Measurements from ENCODE around the gene NCR3LG1. TPM values are rescaled to one million over a fixed set of nuclear protein-coding genes. Genes with fewer than 3 reads are reported as not detected.

NCR3LG1 gene
- total and polyA plus RNA-seq, 9 of the 15 experiments (the other 6 are each of a cell fraction or from before 2014, with no cell fraction given), result 4.1 to 39.8 (median 25.1) TPM

DNA sequence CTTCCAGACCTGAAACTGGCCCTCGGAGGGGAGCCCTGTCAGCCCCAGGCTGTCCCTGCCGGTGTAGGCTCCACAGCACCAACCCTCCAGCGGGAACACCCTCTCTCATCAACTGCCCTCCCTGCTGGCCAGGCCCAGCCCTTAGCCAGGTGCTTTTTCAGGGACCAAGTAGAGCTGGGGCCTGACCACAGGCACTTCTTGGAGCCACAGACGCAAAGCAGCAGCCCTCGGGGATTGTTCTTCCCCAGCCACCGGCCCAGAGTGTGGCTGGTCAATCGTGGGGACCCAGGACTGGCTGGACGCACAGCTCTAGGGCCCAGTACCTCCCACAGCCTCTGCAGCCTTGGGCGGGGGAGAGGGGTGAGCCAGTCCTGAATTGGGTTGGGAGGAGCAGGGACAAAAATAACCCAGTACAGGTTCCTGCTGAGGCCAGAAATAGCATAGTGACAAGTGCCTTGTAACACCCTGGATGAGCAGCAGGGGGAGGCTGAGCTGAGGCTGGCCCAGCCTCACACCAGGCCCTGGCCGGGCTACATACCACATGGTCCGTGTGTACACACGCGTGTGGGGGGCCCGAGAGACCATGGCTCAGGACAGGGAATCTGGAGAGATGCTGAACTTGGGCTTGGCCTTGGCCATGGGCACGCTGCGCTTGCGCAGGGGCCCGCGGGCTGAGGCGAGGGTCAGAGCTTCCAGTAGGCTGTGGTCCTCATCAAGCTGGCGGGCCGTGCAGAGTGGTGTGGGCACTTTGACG, 34.9 kb downstream of the NCR3LG1 start:
- ATAC-seq (peak; percentile 86), DNase-seq (ENCODE audit: extremely low read depth in 1 of 4, low spot score in 3 of 4) (peak; percentile 67 to 81 (median 69)), FAIRE-seq (peak; percentile 93)
- Histone ChIP-seq H3K4me1 (replicated peaks in 1 of 2; ENCODE audit: control insufficient read depth in 2 of 2, insufficient read depth in 2 of 2, low read length in 2 of 2) (peaks cover 2 to 36% of the 10 kb centered on the region in 2 experiments; a peak in 3 of 5 replicates), H3K79me2 (ENCODE audit: control insufficient read depth, insufficient read depth, low read length) (no peaks in the 10 kb centered on the region), H3K4me2 (ENCODE audit: insufficient read depth, low read length) (no peak overlapping the region), H2AFZ (ENCODE audit: low read depth, low read length) (peak overlapping the region; percentile 60), H3K9me3 (replicated peaks; ENCODE audit: control insufficient read depth, insufficient read depth, low read depth, low read length) (no peaks in the 10 kb centered on the region), H3K4me3 (no peak overlapping the region), H3K9ac (ENCODE audit: insufficient read depth in 1 of 2, low read depth in 2 of 2, low read length in 2 of 2) (peak overlapping the region in 1 of 2 experiments; percentile 82; a peak in 2 of 4 replicates), H3K27me3 (ENCODE audit: control insufficient read depth in 2 of 2, insufficient read depth in 2 of 2, low read length in 2 of 2) (peaks cover 0 to 4% of the 10 kb centered on the region in 2 experiments; a peak in 1 of 5 replicates), H3K27ac (ENCODE audit: extremely low read depth, low read depth, low read length) (no peak overlapping the region), H3K36me3 (ENCODE audit: control insufficient read depth, insufficient read depth, low read length) (no peaks in the 10 kb centered on the region), H3K9me1 (ENCODE audit: control insufficient read depth, insufficient read depth, low read length) (peaks cover 5% of the 10 kb centered on the region), H4K20me1 (replicated peaks; ENCODE audit: control insufficient read depth, insufficient read depth, low read length) (peaks cover 11% of the 10 kb centered on the region)
- ChIA-PET POLR2A (no interaction called here), CTCF (ENCODE audit: low intra/inter-chr PET ratio) (interaction anchor here (0.6 to 1.9 kb wide), 3 partner anchors 118 to 142 kb away, joined by 3 to 12 read pairs (median 3); no protein-coding TSS in a partner anchor)
- in situ Hi-C loops (cut with MboI), result no loop called here
- BruUV-seq (replicated peaks), result no TSS peak
- WGBS (ENCODE audit: insufficient coverage, low coverage, missing lambda C conversion rate), result 46% methylated on average over 22 of the region's 23 CpGs
- intact Hi-C loops (cut with micrococcal nuclease), result loop anchor here (1.0 to 5.0 kb wide), 3 partner anchors 85 to 439 kb away; no protein-coding TSS in a partner anchor
- TF ChIP-seq FOSL1 (tag; conservative IDR thresholded peaks at IDR 0.05) (no peak), BDP1 (IDR thresholded peaks at IDR 0.05; ENCODE audit: insufficient read depth, insufficient read length) (no peak), MAFK (IDR thresholded peaks at IDR 0.05; ENCODE audit: low read length) (no peak), RAD21 (CRISPR knock-in tag; conservative IDR thresholded peaks at IDR 0.05 in 1 of 2, IDR thresholded peaks at IDR 0.05 in 1 of 2) (peak; percentile 39 to 78; a peak in 3 of 4 replicates), HOXB6 (CRISPR knock-in tag; IDR thresholded peaks at IDR 0.05; ENCODE audit: borderline replicate concordance) (no peak), PPARD (CRISPR knock-in tag; IDR thresholded peaks at IDR 0.05) (no peak), CBFB (CRISPR knock-in tag; IDR thresholded peaks at IDR 0.05) (0 out of 2 replicates have a peak, but pooled peaks have one; percentile 38), ZNF165 (CRISPR knock-in tag; IDR thresholded peaks at IDR 0.05; ENCODE audit: borderline replicate concordance) (no peak), MEF2A (IDR thresholded peaks at IDR 0.05; ENCODE audit: control insufficient read depth, low read depth, low read length) (peak; percentile 92), TAF15 (IDR thresholded peaks at IDR 0.05; ENCODE audit: low read depth, low read length) (no peak), MYC (IDR thresholded peaks at IDR 0.05; ENCODE audit: low read depth, low read length) (peak; percentile 57; the same call in 1 of the 2 replicates), MYC (CRISPR knock-in tag; IDR thresholded peaks at IDR 0.05; ENCODE audit: borderline replicate concordance, low read depth) (no peak), L3MBTL2 (IDR thresholded peaks at IDR 0.05) (peak; percentile 74), FOXK2 (conservative IDR thresholded peaks at IDR 0.05 in 1 of 2, IDR thresholded peaks at IDR 0.05 in 1 of 2; ENCODE audit: low read depth in 2 of 2) (0 out of 4 replicates have a peak, but pooled peaks have one; percentile 16 to 29)
- TF ChIP-seq, protein P1, sequence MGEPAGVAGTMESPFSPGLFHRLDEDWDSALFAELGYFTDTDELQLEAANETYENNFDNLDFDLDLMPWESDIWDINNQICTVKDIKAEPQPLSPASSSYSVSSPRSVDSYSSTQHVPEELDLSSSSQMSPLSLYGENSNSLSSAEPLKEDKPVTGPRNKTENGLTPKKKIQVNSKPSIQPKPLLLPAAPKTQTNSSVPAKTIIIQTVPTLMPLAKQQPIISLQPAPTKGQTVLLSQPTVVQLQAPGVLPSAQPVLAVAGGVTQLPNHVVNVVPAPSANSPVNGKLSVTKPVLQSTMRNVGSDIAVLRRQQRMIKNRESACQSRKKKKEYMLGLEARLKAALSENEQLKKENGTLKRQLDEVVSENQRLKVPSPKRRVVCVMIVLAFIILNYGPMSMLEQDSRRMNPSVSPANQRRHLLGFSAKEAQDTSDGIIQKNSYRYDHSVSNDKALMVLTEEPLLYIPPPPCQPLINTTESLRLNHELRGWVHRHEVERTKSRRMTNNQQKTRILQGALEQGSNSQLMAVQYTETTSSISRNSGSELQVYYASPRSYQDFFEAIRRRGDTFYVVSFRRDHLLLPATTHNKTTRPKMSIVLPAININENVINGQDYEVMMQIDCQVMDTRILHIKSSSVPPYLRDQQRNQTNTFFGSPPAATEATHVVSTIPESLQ (CRISPR knock-in tag; IDR thresholded peaks at IDR 0.05), result no peak
- TF ChIP-seq, protein P2, sequence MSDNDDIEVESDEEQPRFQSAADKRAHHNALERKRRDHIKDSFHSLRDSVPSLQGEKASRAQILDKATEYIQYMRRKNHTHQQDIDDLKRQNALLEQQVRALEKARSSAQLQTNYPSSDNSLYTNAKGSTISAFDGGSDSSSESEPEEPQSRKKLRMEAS (CRISPR knock-in tag; IDR thresholded peaks at IDR 0.05), result peak; percentile 95

Measured in K562 (cell line).